ELF-1 (cell line): Measurements from ENCODE around the gene BLMH.
A peak's percentile ranks its signal among the peaks of the same experiment; 100 is the strongest.
"Not testable (repeated sequence)": the region's sequence is repeated elsewhere in the genome, so short reads cannot be mapped to it uniquely, and the experiment has no call there.

Experiments
- DNase-seq: peaks from one replicate; pipeline ENCODE4 v3.0.0-alpha.2; 2016; ENCODE audit warnings: low read depth, low spot score

BLMH gene

DNA sequence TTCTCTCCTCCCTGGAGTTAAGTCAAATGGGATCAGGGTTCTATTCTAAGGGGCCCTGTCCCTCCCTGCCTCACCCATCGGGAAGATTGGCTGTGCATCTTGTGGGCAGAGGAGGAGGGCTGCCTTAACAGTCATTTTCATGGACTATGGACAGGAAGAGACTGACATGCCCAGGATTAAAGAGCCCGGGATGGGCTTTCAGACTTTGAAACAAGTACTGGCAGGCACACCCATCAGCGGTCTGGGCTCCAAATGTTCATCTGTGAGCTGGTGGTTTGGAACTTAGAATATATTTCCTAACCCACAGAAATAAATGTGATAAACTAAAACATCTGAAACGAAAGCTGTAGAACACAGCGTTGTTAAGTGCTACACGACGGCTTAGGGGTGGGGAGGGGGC, 62.7 kb downstream of the BLMH start:
- DNase-seq = no peak

DNA sequence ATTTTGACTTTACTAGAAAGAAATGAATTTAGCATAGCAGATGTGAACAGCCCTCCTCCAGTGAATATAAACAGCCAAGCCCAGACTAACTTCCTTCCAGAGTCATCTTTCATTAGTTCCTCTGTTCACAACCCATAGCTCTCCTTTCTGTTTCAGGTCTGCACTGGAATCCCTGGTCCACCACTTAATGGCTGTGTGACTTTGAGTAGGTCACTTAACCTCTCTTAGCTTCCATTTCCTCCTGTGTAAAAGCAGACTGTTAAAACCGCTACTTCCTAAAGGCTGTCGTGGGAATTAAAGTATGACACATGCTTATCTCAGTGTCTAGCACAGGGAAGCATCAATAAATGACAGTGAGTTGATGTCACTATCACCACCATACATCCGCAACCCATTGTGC, 63.7 kb downstream of the BLMH start:
- DNase-seq = no peak

DNA sequence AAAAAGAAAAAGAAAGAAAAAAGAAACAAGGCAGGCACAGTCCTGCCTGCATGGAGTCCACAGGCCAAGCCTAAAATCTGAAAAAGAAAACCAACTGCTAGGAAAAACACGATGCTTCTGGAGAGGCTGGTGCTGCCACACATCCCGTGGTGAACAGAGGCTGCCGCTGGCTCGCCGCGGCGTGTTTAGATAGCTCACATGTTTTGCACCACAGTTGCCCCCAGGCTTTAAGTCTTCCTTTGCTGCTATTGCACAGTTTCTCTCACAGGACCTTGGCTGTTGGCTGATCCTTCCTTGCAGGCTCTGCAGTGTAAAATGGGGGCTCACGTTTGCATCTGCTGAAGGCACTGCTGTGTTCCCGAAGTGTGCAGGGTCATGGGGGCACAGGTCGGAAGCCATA, 64.9 kb downstream of the BLMH start:
- DNase-seq = peak; percentile 47

DNA sequence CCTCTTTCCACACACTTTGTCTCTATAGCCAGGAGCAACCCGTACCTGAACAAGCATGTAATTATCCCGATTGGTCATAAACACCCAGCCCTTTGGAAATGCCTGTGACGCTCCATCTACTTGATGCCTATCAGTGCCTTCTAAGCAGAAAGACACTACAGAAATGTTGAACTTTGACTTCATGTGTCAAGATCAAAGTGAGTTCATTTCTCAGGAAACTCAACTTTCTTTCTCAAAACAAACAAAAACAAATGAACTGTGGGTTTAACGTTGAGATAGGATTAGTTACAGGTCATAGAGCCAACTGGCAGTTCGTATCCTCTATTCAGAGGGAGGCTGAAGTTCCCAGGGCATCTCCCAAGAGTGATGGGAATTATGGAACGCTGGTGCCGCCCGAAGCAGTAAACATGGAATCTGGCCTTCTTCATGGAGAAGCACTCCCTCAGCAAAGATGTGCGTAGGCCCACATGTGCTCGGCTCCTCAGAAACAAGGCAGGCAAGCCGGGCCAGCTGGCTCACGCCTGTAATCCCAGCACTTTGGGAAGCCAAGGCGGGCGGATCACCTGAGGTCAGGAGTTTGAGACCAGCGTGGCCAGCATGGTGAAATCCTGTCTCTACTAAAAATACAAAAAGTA, 65.7 kb downstream of the BLMH start:
- peak; percentile 46 for DNase-seq

DNA sequence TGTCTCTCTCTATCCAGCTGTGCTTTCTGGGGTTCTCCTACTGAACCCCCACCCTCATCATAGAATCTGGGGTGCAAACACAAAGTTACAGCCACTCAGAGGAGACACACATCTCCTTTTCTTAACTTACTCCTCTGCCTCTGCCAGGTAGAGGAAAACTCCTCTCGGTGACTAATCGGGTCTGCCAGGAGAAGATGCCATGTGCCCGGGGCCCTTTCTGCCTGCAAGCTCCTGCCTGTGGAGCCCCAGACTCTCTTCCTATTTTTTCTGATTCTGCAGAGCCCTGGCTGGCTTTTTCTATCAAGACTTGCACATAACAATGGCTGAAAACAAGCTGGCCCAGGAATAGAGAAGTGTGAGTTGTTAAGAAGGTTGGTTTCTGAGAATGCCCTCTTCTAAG, 66.6 kb downstream of the BLMH start:
- no peak for DNase-seq

DNA sequence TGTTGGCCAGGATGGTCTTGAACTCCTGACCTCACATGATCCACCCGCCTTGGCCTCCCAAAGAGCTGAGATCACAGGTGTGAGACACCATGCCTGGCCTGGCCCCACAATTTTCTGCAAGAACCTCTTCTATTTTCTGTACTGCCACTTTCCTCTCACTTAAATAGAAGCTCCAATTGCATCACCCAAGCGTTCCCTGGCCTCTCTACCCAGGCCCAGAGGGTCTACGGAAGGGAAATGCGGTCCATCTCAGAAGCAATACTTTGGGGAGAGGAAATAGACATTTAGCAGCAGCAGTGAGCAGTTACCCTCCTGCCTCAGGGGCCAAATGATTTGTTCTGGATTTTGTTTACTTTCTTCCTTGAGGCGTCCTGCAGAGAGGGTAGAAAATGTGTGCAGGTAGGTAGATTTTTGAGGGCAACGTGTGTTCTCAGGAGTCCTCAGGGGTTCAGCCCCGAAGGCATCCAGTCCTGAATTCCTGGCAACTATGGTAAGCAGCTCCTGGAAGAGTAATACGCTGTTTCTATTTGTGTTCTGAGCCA, 67.3 kb downstream of the BLMH start:
- DNase-seq = peak; percentile 60

DNA sequence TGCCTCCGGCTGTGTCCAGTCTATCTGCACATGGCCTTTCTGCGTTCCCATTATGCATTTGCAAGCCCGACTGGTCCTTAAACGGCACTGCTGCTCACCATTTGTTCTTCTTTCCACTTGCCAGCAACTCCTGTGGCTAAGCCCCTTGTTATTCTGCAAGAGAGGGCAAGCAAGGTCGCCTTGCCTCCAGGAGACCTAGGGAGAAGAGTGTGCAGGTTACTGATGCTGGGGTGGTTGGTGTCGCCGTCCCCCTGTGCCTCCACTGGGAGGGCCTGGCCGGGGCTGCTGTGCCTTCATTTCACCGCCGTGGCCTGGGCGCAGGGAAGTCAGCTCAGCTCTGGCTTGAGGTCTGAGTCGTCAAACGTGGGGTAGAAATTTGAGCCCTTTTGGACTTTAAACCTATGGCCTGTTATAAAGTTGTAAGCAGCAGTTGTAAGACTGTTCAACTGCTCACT, 69.0 kb downstream of the BLMH start:
- DNase-seq = no peak

DNA sequence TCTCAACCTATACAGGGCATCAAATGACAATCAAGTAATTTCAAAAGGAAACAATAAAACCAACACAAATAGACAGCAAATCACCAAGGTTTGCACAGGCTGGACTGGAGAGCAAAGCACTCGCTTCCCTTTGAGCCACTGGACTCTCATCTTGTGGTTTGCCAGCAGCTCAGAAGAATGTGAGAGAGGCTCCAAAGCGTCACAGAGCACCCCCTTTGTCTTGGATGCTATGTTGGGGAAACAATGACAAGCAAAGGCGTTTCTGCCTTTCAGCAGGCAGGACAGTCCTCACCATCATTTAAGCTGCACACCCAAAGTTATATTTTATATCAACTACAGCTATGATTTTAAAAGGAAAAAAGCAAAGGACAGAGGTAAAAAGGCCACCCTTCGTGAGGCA, 69.5 kb downstream of the BLMH start:
- no peak for DNase-seq

DNA sequence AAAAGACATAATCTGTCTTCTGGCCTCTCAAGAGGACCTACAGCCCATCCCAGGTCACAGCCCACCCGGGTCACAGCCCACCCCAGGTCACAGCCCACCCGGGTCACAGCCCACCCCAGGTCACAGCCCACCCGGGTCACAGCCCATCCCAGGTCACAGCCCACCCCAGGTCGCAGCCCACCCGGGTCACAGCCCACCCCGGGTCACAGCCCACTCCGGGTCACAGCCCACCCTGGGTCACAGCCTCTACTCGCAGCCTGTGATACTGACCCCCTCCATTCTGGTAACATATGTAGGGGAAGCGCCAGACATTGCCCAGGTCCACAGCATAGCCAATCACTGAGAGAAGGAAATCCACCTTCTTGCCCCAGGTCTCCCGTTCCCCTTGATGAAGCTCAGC, 70.4 kb downstream of the BLMH start:
- no peak for DNase-seq

DNA sequence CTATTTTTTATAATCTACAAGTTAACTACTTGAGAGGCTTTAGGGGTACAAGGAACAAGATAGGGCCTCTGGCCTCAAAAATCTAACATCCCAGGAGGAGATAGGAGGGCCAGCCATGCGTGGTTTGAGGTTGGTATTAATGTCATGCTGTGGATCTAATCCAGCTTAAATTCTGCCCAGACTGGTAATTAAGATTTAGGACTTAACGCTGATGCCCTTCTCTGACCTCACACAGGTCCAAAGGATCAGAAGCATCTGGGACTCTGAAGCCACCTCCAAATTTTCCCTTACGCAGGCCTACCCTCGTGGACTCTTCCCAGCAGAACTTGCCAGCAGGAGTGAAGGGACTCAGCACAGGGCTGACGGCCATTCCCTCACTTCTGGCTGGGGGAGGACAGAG, 71.3 kb downstream of the BLMH start:
- no peak for DNase-seq

DNA sequence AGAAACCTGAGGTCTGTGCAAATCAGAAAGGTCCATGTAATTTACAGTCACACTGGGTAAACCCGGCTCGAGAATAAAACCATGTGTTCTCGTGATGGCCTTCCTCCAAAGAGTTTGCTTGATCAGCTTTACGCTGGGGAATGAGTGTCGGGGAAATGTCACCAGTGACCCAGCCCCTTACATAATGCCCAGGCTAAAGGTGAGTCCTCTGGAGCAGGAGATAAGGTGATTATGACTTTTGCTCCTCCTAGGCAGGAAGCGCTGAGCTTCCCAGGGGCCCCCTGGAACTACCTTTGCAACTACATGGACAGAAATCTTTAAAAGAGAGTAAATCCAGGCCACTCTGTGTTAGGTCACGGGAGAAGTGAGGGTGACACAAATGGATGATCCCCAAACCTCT, 71.9 kb downstream of the BLMH start:
- no peak for DNase-seq

DNA sequence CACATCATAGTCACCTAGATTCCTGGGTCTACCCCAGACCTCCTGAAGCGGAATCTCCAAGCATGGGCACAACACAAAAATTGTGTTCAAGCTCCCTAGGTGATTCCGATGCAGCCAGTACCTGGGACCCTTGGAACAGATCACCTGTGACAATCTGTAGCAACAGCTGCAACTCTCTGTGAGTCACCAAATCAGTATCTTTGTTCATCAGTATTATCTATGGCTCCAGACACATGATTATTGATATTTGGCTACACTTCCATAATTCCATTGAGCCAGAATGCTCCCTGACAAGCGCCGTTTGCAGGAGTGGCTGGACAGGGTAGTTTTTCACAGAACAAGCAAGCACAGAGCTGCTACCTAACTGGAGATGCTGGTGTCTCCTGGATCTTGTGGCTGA, 72.4 kb downstream of the BLMH start:
- DNase-seq = no peak

DNA sequence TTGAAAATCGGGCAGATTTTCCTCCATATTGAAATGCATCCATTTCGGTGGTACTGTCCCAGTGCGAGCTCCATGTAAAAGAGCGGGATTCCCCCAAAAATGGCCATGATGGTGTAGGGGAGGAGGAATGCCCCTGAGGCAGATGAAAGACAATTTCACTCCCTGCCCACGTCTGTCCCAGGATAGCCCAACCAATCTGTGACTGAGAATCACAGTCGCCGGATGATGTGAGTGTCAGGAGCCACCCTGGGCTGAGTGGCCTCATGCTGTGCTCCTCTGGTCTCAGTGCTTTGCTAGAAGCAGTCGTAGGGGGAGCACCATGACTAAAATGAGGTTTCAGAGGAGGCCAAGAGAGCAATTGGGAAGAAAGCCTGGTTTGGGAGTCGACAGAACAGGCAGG, 72.9 kb downstream of the BLMH start:
- DNase-seq = peak; percentile 62

DNA sequence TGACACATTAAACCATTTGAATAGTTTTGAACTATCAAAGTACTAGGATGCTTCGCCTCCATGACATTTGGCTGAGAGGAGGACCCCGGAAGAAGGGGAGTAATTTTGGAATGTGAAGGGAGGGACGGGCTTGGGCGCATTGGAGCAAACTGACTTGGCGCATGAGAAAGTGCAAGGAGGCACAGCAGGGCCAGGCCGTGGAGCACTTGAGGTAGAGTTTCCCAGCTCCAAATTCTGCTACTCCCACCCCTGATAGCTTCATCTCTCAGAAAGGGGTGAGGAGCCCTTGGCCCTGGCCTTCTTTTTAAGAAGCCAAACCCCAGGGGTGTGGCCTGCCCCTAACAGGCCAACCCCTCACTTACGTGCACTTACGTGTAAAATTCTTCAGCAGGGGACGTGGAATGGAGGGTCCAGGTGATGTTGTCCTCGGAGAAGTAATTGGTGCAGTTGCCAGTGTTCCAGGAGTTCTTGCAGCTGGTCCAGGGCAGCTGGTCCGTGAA, 73.9 kb downstream of the BLMH start:
- DNase-seq = no peak

DNA sequence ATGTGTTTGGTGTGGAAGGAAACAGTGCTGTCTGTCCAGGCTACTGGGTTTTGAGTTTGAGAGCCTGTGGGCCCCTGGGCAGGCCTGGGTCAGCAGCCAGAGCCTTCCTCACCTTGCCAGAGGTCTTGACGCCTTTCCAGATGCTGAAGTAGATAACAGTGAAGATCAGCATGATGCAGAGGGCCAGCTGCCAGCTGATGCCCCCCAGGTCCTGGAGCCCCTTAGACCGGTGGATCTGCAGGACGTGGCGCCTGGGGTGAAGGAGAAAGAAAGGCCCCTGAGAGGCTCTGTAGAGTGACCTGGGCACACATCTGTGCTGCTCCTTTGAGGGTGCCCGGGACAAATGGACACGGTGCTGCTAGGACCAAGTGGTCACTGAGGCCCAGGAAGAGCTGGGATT, 74.7 kb downstream of the BLMH start:
- no peak for DNase-seq

DNA sequence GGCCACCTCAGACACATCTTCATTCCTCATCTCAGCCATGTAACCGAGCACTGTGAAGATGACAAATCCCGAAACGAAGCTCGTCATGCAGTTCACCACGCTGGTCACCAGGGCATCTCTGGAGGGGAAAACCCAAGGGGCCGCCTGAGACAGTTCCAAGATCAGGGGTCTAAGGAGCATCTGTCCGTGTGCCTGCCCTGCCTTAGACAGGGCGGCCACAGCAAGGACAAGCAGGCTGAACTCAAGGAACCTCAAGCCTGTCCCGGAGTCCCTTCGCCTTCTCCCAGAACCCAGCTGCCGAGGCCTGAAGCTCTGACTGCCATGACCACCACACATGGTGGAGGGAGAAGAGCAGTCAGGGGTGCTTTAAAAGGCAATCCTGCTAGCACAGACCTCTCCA, 79.0 kb downstream of the BLMH start:
- DNase-seq = no peak

DNA sequence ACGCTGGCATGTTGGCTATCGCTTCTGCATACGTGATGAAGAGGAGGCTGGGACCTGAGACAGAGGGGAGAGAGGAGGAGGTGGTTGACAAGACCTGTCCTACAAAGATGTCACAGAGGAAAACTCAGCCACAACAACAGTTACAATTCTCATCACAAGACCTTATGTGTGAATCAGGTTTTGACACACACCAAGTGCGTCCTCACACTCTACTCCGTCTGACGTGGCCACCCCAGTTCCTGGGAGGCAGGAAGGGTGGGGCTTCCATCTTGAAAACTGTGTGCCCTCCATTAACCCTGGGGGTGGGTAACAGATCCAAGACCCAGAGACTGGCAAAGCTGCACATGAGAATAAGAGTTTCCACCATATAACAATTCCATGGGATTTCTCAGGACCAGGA, 80.4 kb downstream of the BLMH start:
- no peak for DNase-seq

DNA sequence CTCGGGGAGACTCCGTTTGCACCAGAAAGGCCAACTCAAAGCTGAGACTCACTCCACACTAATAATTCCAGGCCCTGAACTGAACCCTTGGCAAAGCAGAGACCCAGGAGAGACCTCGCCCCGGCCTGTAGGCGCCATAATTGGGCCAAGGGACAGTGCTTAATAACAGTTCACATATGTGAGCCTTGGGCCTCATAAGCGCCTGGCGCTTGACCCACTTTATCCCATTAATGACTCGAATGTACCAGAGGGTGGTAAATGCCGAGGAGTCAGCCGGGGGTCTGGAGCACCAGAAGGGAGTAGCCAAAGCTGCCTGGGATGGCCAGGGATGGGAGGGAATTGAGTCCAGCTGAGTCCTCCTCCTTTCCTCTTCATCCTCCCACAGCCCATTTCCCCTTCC, 80.8 kb downstream of the BLMH start:
- DNase-seq = no peak

DNA sequence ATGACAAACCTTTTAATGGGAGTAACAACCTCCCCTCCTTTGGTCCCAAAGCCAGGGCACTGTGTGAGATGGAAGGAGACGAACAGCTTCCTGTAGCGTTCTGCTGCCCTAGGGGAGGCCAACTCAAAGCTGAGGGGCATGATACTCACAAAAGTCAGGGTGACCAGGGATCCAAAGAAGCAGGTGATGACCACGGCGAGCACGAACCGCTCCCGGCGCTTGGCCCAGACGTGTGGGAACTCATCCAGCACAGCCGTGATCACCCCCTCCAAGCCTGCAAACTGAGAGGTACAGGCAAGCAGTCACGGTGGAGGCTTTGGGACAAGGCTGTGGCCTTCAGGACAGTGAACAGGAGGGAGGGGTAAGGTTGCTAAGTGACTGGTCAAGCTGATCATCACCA, 81.4 kb downstream of the BLMH start:
- no peak for DNase-seq

DNA sequence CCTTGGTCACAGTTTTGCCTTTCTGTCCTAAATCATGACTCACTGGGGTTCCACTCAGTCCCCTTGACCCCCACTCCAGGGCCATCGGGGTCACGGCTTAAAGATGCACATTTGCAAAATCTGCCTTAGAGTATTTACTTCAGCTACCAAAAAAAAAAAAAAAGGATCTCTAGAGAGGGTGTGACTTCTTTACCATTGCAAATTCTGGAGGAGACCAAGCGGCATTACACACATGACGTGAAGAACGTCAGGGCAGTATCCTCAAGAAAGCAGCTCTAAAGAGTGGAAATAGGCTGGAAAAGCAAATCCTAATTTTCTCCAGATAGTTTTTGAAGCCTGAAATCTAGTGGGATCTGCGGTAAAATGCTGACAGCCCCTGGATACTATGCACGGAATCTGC, 81.8 kb downstream of the BLMH start:
- no peak for DNase-seq

DNA sequence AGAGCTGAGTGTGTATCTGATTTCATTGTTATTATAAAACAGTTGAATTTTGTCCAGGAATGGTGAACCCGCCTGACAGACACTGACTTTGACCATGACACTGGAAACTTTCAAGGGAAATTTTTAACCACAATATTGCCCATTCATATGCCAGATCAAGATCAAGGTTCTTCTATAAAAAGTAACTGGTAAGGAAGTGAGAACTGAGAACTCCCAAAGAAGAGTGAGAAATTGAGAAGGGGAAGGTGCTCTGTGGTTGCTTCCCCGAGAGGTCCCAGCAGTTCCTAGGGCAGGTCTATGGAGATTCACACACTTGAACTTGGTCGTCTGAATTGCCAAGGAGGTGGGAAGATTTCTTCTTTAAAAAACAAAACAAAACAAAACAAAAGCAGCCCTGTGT, 83.5 kb downstream of the BLMH start:
- DNase-seq = no peak

DNA sequence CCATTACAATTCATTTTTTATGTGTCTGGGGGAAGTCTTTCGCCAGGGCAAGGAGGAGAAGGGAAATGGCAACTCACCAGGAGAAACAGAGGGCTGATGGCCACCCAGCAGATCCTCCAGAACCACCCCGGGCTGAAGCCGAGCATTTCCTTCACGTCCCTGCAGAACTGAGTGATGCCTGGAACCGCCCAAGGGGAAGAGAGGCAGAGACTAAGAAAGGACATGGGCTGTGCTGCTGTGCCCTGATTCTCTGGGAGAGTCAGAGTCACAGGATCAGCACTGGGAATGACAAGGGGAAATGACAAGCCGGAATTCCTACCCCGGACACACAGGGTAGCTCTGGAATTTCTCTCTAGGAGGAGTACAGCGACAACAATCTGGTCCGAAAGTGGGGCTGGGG, 84.1 kb downstream of the BLMH start:
- no peak for DNase-seq

DNA sequence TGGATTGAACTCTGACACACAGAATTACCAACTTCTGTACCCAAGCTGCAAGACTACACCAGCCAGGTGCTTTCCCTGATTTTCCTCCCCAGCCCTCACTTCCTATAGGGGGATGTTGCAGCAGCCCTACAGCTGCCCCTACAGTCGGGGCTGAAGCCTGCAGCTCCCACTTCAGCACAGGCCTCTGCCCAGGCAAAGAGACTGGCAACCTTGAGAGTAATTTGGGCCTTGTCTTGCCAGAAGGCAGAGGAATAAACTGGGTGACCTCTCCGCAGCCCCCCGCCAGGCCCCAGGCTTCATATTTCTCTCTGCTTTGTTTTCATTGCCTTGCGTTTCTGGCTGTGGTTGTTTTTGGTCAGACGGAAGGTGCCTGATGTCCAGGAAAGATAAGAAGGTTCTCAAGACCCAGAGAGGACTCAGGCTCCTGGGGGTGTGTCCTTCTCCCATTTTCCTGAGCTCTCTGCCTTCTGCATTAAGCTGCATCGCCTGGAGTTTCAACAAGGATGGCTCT, 88.2 kb downstream of the BLMH start:
- peak; percentile 51 for DNase-seq

DNA sequence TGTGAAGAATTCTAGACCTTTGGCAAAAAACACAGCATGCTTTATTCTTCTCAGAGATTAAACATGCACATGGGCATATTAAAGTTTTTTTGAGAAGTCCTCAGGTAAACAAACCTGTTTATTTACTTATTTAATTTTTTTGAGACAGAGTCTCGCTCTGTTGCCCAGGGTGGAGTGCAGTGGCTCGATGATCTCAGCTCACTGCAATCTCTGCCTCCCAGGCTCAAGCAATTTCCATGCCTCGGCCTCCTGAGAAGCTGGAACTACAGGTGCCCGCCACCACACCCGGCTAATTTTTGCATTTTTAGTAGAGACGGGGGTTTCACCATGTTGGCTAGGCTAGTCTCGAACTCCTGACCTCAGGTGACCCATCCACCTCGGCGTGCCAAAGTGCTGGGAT, 91.1 kb downstream of the BLMH start:
- DNase-seq = not testable (repeated sequence)
